ENCODE results near the gene FAM149A. TPM values are rescaled to one million over a fixed set of nuclear protein-coding genes. Genes with fewer than 3 reads are reported as not detected.

Gene FAM149A
- total RNA-seq, 1 experiment from 2014 or later: 19.2 TPM

Other genes with a start within 250 kb of the FAM149A start
- 1.0 and 1.8 TPM in 2 replicates for gene TLR3, start 35.5 kb upstream of the FAM149A start, total RNA-seq (2014; rRNA removed; shearing (Covaris generic))
- gene CYP4V2, start 86.9 kb downstream of the FAM149A start, total RNA-seq (2014; rRNA removed; shearing (Covaris generic)): 2.9 and 3.3 TPM in 2 replicates
- gene KLKB1, start 122.8 kb downstream of the FAM149A start, total RNA-seq (2014; rRNA removed; shearing (Covaris generic)): 11.8 and 16.3 TPM in 2 replicates
- gene F11, start 161.5 kb downstream of the FAM149A start, total RNA-seq (2014; rRNA removed; shearing (Covaris generic)): 0.28 and 0.30 TPM in 2 replicates

Data from H7 (cell line).